K562 (cell line): ENCODE results near the gene PDE11A. TPM values are rescaled to one million over a fixed set of nuclear protein-coding genes. Genes with fewer than 3 reads are reported as not detected.

Experiments
- ATF1 ChIP-seq, 2 experiments: fragments of 450-650 bp in 1 of 2; IDR thresholded peaks; 2 replicates each; pipeline ENCODE4 v1.6.1; 2016; ENCODE audit warnings: missing compliant biosample characterization in 1 of 2, missing genetic modification characterization in 1 of 2
- ETV5 ChIP-seq: sonication (generic); formaldehyde crosslinking; IDR thresholded peaks from 2 replicates; pipeline ENCODE4 v1.4.0; 2020; ENCODE audit warnings: low read depth, mild to moderate bottlenecking, missing genetic modification reagents
- FOXJ2 ChIP-seq: fragments of 200-800 bp; sonication (Bioruptor generic); IDR thresholded peaks from 2 replicates; pipeline ENCODE4 v1.6.1; 2016; ENCODE audit warnings: missing genetic modification characterization, missing compliant biosample characterization
- FOXM1 ChIP-seq, 2 experiments: fragments of 450-650 bp in 1 of 2; sonication (generic) in 1 of 2; formaldehyde crosslinking in 1 of 2; IDR thresholded peaks; 2 replicates each; pipeline versions ENCODE4 v1.6.1 to v1.9.0; 2017 to 2022; ENCODE audit warnings: low read depth in 2 of 2, mild to moderate bottlenecking in 2 of 2, missing genetic modification reagents in 1 of 2, moderate library complexity in 1 of 2
- GABPB2 ChIP-seq: fragments of 250-450 bp; sonication (Bioruptor Pico); conservative IDR thresholded peaks from 2 replicates; pipeline ENCODE4 v1.5.1; 2021; ENCODE audit warnings: mild to moderate bottlenecking
- KLF1 ChIP-seq: fragments of 450-650 bp; IDR thresholded peaks from 2 replicates; pipeline ENCODE4 v1.6.1; 2016; ENCODE audit warnings: missing genetic modification characterization, missing compliant biosample characterization
- NEUROD1 ChIP-seq: fragments of 150-350 bp; IDR thresholded peaks from 2 replicates; pipeline ENCODE4 v1.6.1; 2014; ENCODE audit warnings: borderline replicate concordance, low read length, low read depth; ENCODE audit not compliant: partially characterized antibody
- PCBP1 ChIP-seq: fragments of 200-400 bp; formaldehyde crosslinking; IDR thresholded peaks from 2 replicates; pipeline ENCODE4 v1.6.1; 2018; ENCODE audit warnings: mild to moderate bottlenecking, low read depth, low read length; ENCODE audit not compliant: poor library complexity, severe bottlenecking
- PKNOX1 ChIP-seq: fragments of 450-650 bp; IDR thresholded peaks from 2 replicates; pipeline ENCODE4 v1.6.1; 2016
- REST ChIP-seq, 2 experiments: fragments of 450-650 bp; formaldehyde crosslinking in 1 of 2; IDR thresholded peaks; 2 replicates each; pipeline versions ENCODE4 v1.4.0 to v1.6.1; 2014 to 2020; ENCODE audit warnings: mild to moderate bottlenecking in 2 of 2, borderline replicate concordance in 1 of 2, low read depth in 1 of 2
- RNF2 ChIP-seq: sonication (generic); IDR thresholded peaks from 2 replicates; pipeline ENCODE4 v1.6.1; 2016
- ZNF766 ChIP-seq: fragments of 200-800 bp; sonication (Bioruptor generic); conservative IDR thresholded peaks from 2 replicates; pipeline ENCODE4 v1.6.1; 2016; ENCODE audit warnings: missing genetic modification characterization, missing compliant biosample characterization
- polyA plus RNA-seq, 8 experiments: library from polyadenylated mRNA; depleted of rRNA in 4 of 8; stranded (reverse) in 5 of 8; unstranded in 3 of 8; fragments of >200 nt; fragmentation: Nextera tagmentation in 2 of 8; fragmentation: Illumina TruSeq in 1 of 8; extraction: Ambion mirVana in 2 of 8; extraction: Trizol in 1 of 8; gene quantifications; 2 replicates each; pipeline versions ENCODE4 v1.2.1 to v1.2.3, GENCODE V29; 2011 to 2014; ENCODE audit warnings: inconsistent platforms in 1 of 8, missing spikeins in 1 of 8
- total RNA-seq, 7 experiments: library from RNA; depleted of rRNA in 6 of 7; stranded (reverse); fragments of >200 nt in 6 of 7; fragmentation: Illumina TruSeq in 2 of 7; extraction: Trizol in 2 of 7; gene quantifications; 2 replicates each; pipeline versions ENCODE4 v1.2.1 to v1.2.3, GENCODE V29; 2011 to 2021; ENCODE audit warnings: low replicate concordance in 1 of 7

The PDE11A gene
- total and polyA plus RNA-seq, 9 of the 15 experiments (the other 6 are each of a cell fraction or from before 2014, with no cell fraction given), result 3.2 to 22.1 (median 5.7) TPM

- 0 out of 2 replicates have a peak, but pooled peaks have one; percentile 64 for TF ChIP-seq RNF2
- peak; percentile 95 for TF ChIP-seq PKNOX1
- TF ChIP-seq GABPB2 (CRISPR knock-in tag), result no peak
- peak; percentile 74 for TF ChIP-seq NEUROD1
- TF ChIP-seq ETV5 (CRISPR knock-in tag), result no peak
- no peak for TF ChIP-seq PCBP1
- TF ChIP-seq FOXM1 (IDR thresholded peaks at IDR 0.05; ENCODE audit: low read depth), result peak; percentile 67
- no peak for TF ChIP-seq FOXM1 (CRISPR knock-in tag; IDR thresholded peaks at IDR 0.05; ENCODE audit: low read depth)
- no peak for TF ChIP-seq KLF1 (tag)
- peak; percentile 62; the same call in 1 of the 2 replicates for TF ChIP-seq ZNF766
- peak; percentile 100 for TF ChIP-seq FOXJ2
- TF ChIP-seq ATF1 (CRISPR knock-in tag; IDR thresholded peaks at IDR 0.05), result no peak
- TF ChIP-seq ATF1 (tag; IDR thresholded peaks at IDR 0.05), result peak; percentile 94
- peak; percentile 27; the same call in 1 of the 2 replicates for TF ChIP-seq REST (IDR thresholded peaks at IDR 0.05; ENCODE audit: borderline replicate concordance)
- no peak for TF ChIP-seq REST (CRISPR knock-in tag; IDR thresholded peaks at IDR 0.05; ENCODE audit: low read depth)
These were observed 318.7 kb downstream of the PDE11A start (continued) for GRCh38 chr2:177753682-177754491.
